CD8-positive, alpha-beta memory T cell (primary cell): ENCODE measurements around the gene C1D. TPM values are rescaled to one million over a fixed set of nuclear protein-coding genes. Genes with fewer than 3 reads are reported as not detected.
A peak's percentile ranks its signal among the peaks of the same experiment; 100 is the strongest.

Experiments used
- CTCF ChIA-PET: fragments of 350-600 bp; sonication (Branson Sonifier 250); formaldehyde crosslinking; loops from one replicate; lab custom pipeline; 2021; ENCODE audit warnings: antibody characterized with exemption; lab: Charles Lee
- POLR2A ChIA-PET: fragments of 350-600 bp; sonication (Branson Sonifier 250); formaldehyde crosslinking; loops from one replicate; lab custom pipeline; 2021; ENCODE audit warnings: antibody characterized with exemption; lab: Charles Lee
- DNase-seq, 5 donors: peaks; one replicate each; pipeline versions ENCODE4 v3.0.0 to v3.0.0-alpha.2; 2020 to 2022; ENCODE audit warnings: mixed read lengths in 1 of 5
- H3K27ac ChIP-seq: one replicate; pipeline ENCODE4 v1.7.0; 2013; ENCODE audit warnings: low read depth, mild to moderate bottlenecking, low read length, moderate library complexity
- H3K27me3 ChIP-seq: 2 replicates; pipeline ENCODE4 v1.7.0; 2013; ENCODE audit warnings: low read length, mild to moderate bottlenecking; ENCODE audit not compliant: insufficient read depth, poor library complexity, severe bottlenecking
- H3K36me3 ChIP-seq: 2 replicates; pipeline ENCODE4 v1.7.0; 2013; ENCODE audit warnings: mild to moderate bottlenecking, low read length, moderate library complexity; ENCODE audit not compliant: insufficient read depth
- H3K4me1 ChIP-seq: 2 replicates; pipeline ENCODE4 v1.7.0; 2013; ENCODE audit warnings: mild to moderate bottlenecking, low read length, moderate library complexity; ENCODE audit not compliant: insufficient read depth
- H3K4me3 ChIP-seq: 2 replicates; pipeline ENCODE4 v1.7.0; 2013; ENCODE audit warnings: mild to moderate bottlenecking, low read length
- H3K9me3 ChIP-seq: 2 replicates; pipeline ENCODE4 v1.7.0; 2013; ENCODE audit warnings: mild to moderate bottlenecking, low read length
- H3K27ac Mint-ChIP-seq, 8 donors: one replicate each; pipeline ENCODE4 v1.8.0; 2020 to 2021; ENCODE audit warnings: mixed read lengths in 8 of 8, mild to moderate bottlenecking in 6 of 8, inconsistent platforms in 3 of 8, moderate library complexity in 3 of 8
- H3K27me3 Mint-ChIP-seq, 2 donors: one replicate each; pipeline ENCODE4 v1.8.0; 2020 to 2021; ENCODE audit warnings: mixed read lengths in 2 of 2, mild to moderate bottlenecking in 1 of 2, moderate library complexity in 1 of 2
- H3K36me3 Mint-ChIP-seq, 3 donors: one replicate each; pipeline ENCODE4 v1.8.0; 2020 to 2021; ENCODE audit warnings: mixed read lengths in 3 of 3, inconsistent platforms in 1 of 3, mild to moderate bottlenecking in 1 of 3
- H3K4me1 Mint-ChIP-seq, 3 donors: one replicate each; pipeline ENCODE4 v1.8.0; 2020 to 2021; ENCODE audit warnings: mixed read lengths in 3 of 3, inconsistent platforms in 1 of 3, mild to moderate bottlenecking in 1 of 3
- H3K4me3 Mint-ChIP-seq, 7 donors: one replicate each; pipeline ENCODE4 v1.8.0; 2020 to 2021; ENCODE audit warnings: mixed read lengths in 7 of 7, mild to moderate bottlenecking in 6 of 7, moderate library complexity in 4 of 7, inconsistent platforms in 2 of 7
- H3K9me3 Mint-ChIP-seq, 5 donors: one replicate each; pipeline ENCODE4 v1.8.0; 2020 to 2022; ENCODE audit warnings: mixed read lengths in 5 of 5, mild to moderate bottlenecking in 3 of 5, moderate library complexity in 2 of 5, inconsistent platforms in 1 of 5
- polyA plus RNA-seq: library from polyadenylated mRNA; unstranded; fragments of 300-500 nt; fragmentation: Illumina TruSeq; gene quantifications from one replicate; pipeline ENCODE4 v1.2.3, GENCODE V29; 2021
- total RNA-seq, 2 experiments: library from RNA; stranded (reverse); gene quantifications; one replicate each; pipeline ENCODE4 v1.2.3, GENCODE V29; 2021

The C1D gene, protein sequence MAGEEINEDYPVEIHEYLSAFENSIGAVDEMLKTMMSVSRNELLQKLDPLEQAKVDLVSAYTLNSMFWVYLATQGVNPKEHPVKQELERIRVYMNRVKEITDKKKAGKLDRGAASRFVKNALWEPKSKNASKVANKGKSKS
- 10 to 100 TPM; 28.4 to 33.9 TPM for total RNA-seq
- 30.3 TPM for polyA plus RNA-seq

DNA sequence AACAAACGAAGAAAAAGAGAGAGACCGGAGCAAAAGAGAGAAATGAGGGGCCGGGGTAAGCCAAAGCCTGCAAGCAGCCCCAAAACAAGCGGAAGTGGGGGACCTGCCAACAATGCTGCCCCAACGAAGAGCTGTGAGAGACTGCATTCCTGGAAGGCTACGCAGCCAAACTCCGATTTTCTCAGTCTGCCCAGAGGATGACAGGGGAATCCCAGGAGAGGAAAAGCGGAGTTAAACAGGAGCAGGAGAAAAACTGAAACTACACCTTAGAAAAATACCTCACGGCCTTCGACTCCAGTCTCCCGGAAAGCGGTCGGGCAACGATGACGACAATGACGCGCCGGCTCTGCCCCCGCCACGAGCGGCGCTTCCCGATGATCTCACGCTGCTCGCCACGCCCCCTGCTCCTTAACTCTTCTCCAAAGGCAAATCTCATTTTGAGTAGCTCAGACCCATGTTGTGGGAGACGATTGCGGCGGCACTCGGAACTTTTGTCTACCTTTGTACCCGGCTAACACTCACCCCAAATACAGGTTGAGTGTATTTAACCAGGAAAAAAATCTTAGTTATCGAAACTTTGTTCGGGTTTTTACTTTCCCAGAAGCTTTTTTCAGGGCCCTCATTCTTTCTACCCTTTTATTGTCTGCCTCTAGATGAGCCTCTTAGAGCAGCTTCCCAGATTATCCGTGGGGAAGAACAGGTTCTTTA, at the start of gene C1D:
C1D (minus strand) TSS at position 325 of the 708 bp plus-strand sequence. CDS start 15,694 bp downstream, outside the sequence.
- H3K4me1 Mint-ChIP-seq = peaks cover 42 to 58% (median 53%) of the 10 kb centered on the region in 3 donors
- H3K27me3 Mint-ChIP-seq = peaks cover 4 to 15% of the 10 kb centered on the region in 2 donors
- H3K36me3 ChIP-seq = no peaks in the 10 kb centered on the region
- H3K4me3 ChIP-seq = peak within 1 kb of the TSS; percentile 72
- no peaks in the 10 kb centered on the region for H3K9me3 ChIP-seq
- peak within 1 kb of the TSS; percentile 90 to 99 (median 99) for H3K27ac Mint-ChIP-seq
- H3K4me3 Mint-ChIP-seq = peak within 1 kb of the TSS; percentile 93 to 98 (median 97)
- peaks cover 0 to 13% (median 7%) of the 10 kb centered on the region in 3 donors for H3K36me3 Mint-ChIP-seq
- H3K27me3 ChIP-seq = no peaks in the 10 kb centered on the region
- CTCF ChIA-PET = no interaction called here
- peak within 1 kb of the TSS; percentile 92 for H3K27ac ChIP-seq
- peak; percentile 87 to 92 (median 88) for DNase-seq
- H3K4me1 ChIP-seq = peaks cover 45% of the 10 kb centered on the region
- POLR2A ChIA-PET = interaction anchor here (1.1 kb wide), 1 partner anchor 95 kb away, joined by 5 read pairs; the partner anchor contains the start of gene PNO1
- no peaks in the 10 kb centered on the region for H3K9me3 Mint-ChIP-seq

DNA sequence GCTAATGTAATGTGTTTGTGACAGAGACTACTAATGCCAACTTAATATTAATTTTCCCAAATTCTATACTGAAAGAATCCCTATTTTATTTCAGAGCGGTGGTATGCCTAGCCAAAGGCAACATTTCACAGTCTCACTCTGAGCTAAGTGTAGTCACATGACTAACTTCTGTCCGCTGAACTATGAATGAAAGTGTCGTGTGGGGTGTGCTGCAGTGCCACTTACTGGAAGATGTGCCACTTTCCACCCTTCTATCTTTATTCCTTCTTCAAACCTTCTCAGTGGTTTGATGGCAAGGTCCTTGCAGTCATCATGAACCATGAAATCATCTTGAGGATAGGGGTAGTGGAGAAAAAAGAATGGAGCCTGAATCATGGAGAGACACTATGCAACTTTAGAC, 47.3 kb upstream of the C1D start:
- ChIA-PET POLR2A (no interaction called here), CTCF (interaction anchor here (2.3 kb wide), 1 partner anchor 12 kb away, joined by 6 read pairs; no protein-coding TSS in a partner anchor)
- no peaks in the 10 kb centered on the region for H3K9me3 ChIP-seq
- H3K27ac ChIP-seq = no peak overlapping the region
- Mint-ChIP-seq H3K27me3 (peaks cover 0 to 2% of the 10 kb centered on the region in 2 donors), H3K4me1 (no peaks in the 10 kb centered on the region), H3K27ac (no peak overlapping the region), H3K4me3 (no peak overlapping the region), H3K36me3 (peaks cover 0 to 15% (median 8%) of the 10 kb centered on the region in 3 donors), H3K9me3 (peaks cover 14 to 18% (median 15%) of the 10 kb centered on the region in 5 donors)
- no peaks in the 10 kb centered on the region for H3K27me3 ChIP-seq
- H3K4me3 ChIP-seq = no peak overlapping the region
- no peaks in the 10 kb centered on the region for H3K4me1 ChIP-seq
- DNase-seq = no peak
- H3K36me3 ChIP-seq = no peaks in the 10 kb centered on the region

DNA sequence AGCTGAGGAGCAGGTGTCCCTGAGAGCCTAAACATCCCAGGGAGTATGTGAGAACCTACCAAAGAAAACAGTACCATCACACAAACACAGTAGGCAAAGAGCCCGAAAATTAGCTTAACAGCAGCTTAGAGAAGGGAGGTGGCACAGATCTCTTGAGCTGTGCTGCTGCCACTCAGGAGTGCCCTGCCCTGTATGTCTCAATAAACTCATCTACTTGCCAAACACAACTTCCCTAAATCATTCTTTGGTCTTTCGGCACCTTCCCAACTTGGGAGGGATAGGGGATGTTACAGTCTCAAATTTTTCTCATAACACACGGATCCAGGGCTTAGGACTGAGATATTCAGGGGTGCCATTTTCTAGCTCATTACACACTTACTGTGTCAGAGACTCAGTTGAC, 45.3 kb upstream of the C1D start:
- Histone ChIP-seq H3K36me3 (no peaks in the 10 kb centered on the region), H3K4me1 (no peaks in the 10 kb centered on the region), H3K9me3 (no peaks in the 10 kb centered on the region), H3K27ac (no peak overlapping the region), H3K4me3 (no peak overlapping the region), H3K27me3 (no peaks in the 10 kb centered on the region)
- H3K36me3 Mint-ChIP-seq = peaks cover 0 to 19% (median 8%) of the 10 kb centered on the region in 3 donors
- H3K4me1 Mint-ChIP-seq = no peaks in the 10 kb centered on the region
- DNase-seq = no peak
- H3K4me3 Mint-ChIP-seq = no peak overlapping the region
- ChIA-PET CTCF (interaction anchor here (2.3 kb wide), 1 partner anchor 14 kb away, joined by 6 read pairs; no protein-coding TSS in a partner anchor), POLR2A (no interaction called here)
- no peaks in the 10 kb centered on the region for H3K27me3 Mint-ChIP-seq
- peaks cover 16 to 24% (median 19%) of the 10 kb centered on the region in 5 donors for H3K9me3 Mint-ChIP-seq
- H3K27ac Mint-ChIP-seq = no peak overlapping the region

DNA sequence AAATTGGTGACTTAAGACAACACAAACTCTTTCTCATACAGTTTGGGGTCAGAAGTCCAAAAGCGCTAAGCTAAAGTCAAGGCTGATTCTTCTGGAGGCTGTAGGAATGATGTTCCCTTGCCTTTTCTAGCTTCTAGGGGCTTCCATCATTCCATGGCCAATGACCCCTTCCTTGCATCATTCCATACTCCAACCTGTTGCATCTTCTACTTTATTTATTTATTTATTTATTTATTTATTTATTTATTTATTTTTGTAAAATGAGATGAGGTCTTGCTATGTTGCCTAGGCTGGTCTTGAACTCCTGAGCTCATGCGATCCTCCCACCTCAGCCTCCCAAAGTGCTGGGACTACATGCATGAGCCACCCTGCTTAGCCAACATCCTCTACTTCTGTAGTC, 44.7 kb upstream of the C1D start:
- ChIA-PET POLR2A (no interaction called here), CTCF (no interaction called here)
- Histone ChIP-seq H3K4me1 (no peaks in the 10 kb centered on the region), H3K4me3 (no peak overlapping the region), H3K27ac (no peak overlapping the region), H3K9me3 (no peaks in the 10 kb centered on the region), H3K36me3 (no peaks in the 10 kb centered on the region), H3K27me3 (no peaks in the 10 kb centered on the region)
- DNase-seq = no peak
- peaks cover 0 to 19% (median 8%) of the 10 kb centered on the region in 3 donors for H3K36me3 Mint-ChIP-seq
- H3K27me3 Mint-ChIP-seq = no peaks in the 10 kb centered on the region
- H3K4me3 Mint-ChIP-seq = no peak overlapping the region
- no peaks in the 10 kb centered on the region for H3K4me1 Mint-ChIP-seq
- H3K9me3 Mint-ChIP-seq = peaks cover 16 to 24% (median 19%) of the 10 kb centered on the region in 5 donors
- no peak overlapping the region for H3K27ac Mint-ChIP-seq

DNA sequence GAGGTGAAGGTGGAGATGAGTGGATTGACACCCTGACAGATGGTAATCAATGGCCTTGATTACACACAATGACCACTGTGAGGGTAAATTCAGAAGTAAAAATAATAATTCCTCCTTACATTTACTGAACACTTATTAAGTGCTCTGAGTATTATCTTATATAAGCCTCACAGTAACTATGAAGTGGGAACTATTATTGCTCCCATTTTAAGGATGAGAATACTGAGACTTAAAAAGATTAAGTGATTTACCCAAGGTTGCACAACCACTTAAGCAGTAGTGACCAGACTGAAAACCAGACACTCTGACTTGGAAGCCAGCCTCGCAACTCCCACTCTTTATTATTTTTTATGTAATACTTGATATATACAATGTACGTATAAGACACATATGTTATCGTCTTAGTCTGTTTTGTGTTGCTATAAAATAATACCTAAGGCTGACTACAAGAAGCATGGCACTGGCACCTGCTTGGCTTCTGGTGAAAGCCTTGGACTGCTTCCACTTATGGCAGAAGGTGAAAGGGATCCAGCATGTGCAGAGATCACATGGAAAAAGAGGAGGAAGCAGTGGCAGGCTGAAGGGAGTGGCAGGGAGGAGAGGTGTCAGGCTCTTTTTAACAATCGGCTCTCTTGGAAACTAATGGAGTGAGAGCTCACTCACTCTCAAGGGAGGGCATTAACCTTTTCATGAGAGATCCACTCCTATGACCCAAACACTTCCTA, 41.5 kb upstream of the C1D start:
- ChIA-PET POLR2A (no interaction called here), CTCF (no interaction called here)
- Histone ChIP-seq H3K9me3 (no peaks in the 10 kb centered on the region), H3K27ac (no peak overlapping the region), H3K4me1 (no peaks in the 10 kb centered on the region), H3K36me3 (no peaks in the 10 kb centered on the region), H3K27me3 (no peaks in the 10 kb centered on the region), H3K4me3 (no peak overlapping the region)
- H3K27me3 Mint-ChIP-seq = peaks cover 2% of the 10 kb centered on the region in 2 donors
- no peaks in the 10 kb centered on the region for H3K4me1 Mint-ChIP-seq
- peaks cover 16 to 24% (median 19%) of the 10 kb centered on the region in 5 donors for H3K9me3 Mint-ChIP-seq
- no peak overlapping the region for H3K4me3 Mint-ChIP-seq
- no peak for DNase-seq
- H3K36me3 Mint-ChIP-seq = peaks cover 0 to 19% (median 8%) of the 10 kb centered on the region in 3 donors
- H3K27ac Mint-ChIP-seq = peak overlapping the region in 1 of 8 donors; percentile 48

DNA sequence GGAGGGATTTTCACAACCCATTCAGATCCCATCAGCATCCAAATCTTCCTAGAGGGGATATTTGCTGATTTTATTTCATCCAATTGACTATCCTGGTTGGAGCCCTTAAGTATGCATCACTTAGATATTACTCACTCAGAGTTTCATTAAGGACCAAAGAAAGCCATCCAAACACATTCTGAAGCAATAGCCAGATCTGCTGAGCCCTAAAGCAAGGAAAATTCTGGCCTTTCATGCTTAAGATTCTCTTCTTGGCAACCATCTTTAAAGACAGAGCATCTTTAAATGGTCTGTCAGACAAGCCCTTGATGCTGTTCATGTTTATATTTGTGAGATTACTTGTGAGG, 40.9 kb upstream of the C1D start:
- Histone ChIP-seq H3K4me3 (no peak overlapping the region), H3K9me3 (no peaks in the 10 kb centered on the region), H3K4me1 (no peaks in the 10 kb centered on the region), H3K27me3 (no peaks in the 10 kb centered on the region), H3K27ac (no peak overlapping the region), H3K36me3 (no peaks in the 10 kb centered on the region)
- Mint-ChIP-seq H3K27me3 (peaks cover 2 to 6% of the 10 kb centered on the region in 2 donors), H3K27ac (no peak overlapping the region), H3K9me3 (peaks cover 16 to 24% (median 19%) of the 10 kb centered on the region in 5 donors), H3K4me3 (no peak overlapping the region), H3K4me1 (no peaks in the 10 kb centered on the region), H3K36me3 (peaks cover 0 to 19% (median 8%) of the 10 kb centered on the region in 3 donors)
- POLR2A ChIA-PET = no interaction called here
- DNase-seq = no peak
- CTCF ChIA-PET = interaction anchor here (1.3 kb wide), 1 partner anchor 19 kb away, joined by 3 read pairs; no protein-coding TSS in a partner anchor

DNA sequence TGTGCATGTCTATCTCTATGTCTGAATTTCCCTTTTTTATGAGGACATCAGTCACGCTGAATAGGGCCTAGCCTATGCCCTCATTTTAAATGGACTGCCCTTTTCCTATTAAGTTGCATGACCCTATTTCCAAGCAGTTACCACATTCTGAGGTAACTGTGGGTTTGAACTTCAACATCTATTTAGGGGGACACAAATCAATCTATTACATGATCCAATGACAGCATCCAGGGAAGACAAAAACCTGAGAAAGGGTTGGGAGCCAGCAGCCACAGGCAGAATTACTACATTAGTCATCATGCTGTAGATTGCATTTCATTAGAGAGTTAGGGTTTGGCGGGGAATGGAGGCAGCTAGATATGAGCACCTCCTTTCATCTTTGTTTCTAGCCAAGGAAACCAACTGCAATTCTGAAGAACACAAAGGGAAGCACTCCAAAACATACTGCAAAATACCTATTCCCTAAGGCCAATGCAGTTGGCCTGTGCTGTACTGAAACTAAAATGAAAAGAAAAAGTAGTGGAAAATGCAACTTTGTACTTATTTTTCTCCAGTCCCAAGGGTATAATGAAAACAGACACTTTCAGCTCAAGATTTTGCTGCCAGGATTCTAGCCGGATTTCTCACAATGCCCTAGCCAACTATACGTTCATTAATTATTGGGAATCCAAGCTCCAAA, 40.4 kb upstream of the C1D start:
- Mint-ChIP-seq H3K36me3 (peaks cover 0 to 19% (median 8%) of the 10 kb centered on the region in 3 donors), H3K4me1 (no peaks in the 10 kb centered on the region), H3K27me3 (peaks cover 2 to 6% of the 10 kb centered on the region in 2 donors), H3K27ac (no peak overlapping the region), H3K4me3 (no peak overlapping the region), H3K9me3 (peaks cover 16 to 24% (median 19%) of the 10 kb centered on the region in 5 donors)
- ChIA-PET CTCF (interaction anchor here (1.3 kb wide), 1 partner anchor 19 kb away, joined by 3 read pairs; no protein-coding TSS in a partner anchor), POLR2A (no interaction called here)
- Histone ChIP-seq H3K27ac (no peak overlapping the region), H3K27me3 (no peaks in the 10 kb centered on the region), H3K4me3 (no peak overlapping the region), H3K4me1 (no peaks in the 10 kb centered on the region), H3K9me3 (no peaks in the 10 kb centered on the region), H3K36me3 (no peaks in the 10 kb centered on the region)
- no peak for DNase-seq
